HS-27A (cell line): ENCODE measurements around the gene HSD11B1L.
A peak's percentile ranks its signal among the peaks of the same experiment; 100 is the strongest.
"Not testable (repeated sequence)": the region's sequence is repeated elsewhere in the genome, so short reads cannot be mapped to it uniquely, and the experiment has no call there.

ENCODE experiments used
- DNase-seq: peaks from one replicate; pipeline ENCODE4 v3.0.0-alpha.2; 2012; ENCODE audit warnings: low read depth, missing footprints

HSD11B1L gene

GRCh38 chr19:5687360-5688198 is 6.8 kb downstream of the HSD11B1L start:
- no peak for DNase-seq

GRCh38 chr19:5688262-5688881 is 7.5 kb downstream of the HSD11B1L start:
- DNase-seq = not testable (repeated sequence)

- DNase-seq = peak; percentile 83
Observed at GRCh38 chr19:5690125-5690954, 9.5 kb downstream of the HSD11B1L start, which contains the start of gene RPL36. TSS of gene RPL36 (plus strand) at chr19:5690295. CDS start at chr19:5690508, 213 bp downstream.

- no peak for DNase-seq
Observed at GRCh38 chr19:5690955-5691821, 10.4 kb downstream of the HSD11B1L start.

- DNase-seq = no peak
Observed at GRCh38 chr19:5691822-5692722, 11.2 kb downstream of the HSD11B1L start.

- DNase-seq = no peak
Observed at GRCh38 chr19:5692723-5693194, 11.9 kb downstream of the HSD11B1L start.

- no peak for DNase-seq
Observed at GRCh38 chr19:5693195-5694166, 12.7 kb downstream of the HSD11B1L start.

GRCh38 chr19:5694167-5694955 is 13.5 kb downstream of the HSD11B1L start:
- no peak for DNase-seq

GRCh38 chr19:5694956-5695648 is 14.3 kb downstream of the HSD11B1L start:
- DNase-seq = no peak

GRCh38 chr19:5695649-5696195 is 14.9 kb downstream of the HSD11B1L start:
- no peak for DNase-seq

- DNase-seq = no peak
Observed at GRCh38 chr19:5696196-5697021, 15.6 kb downstream of the HSD11B1L start.

- no peak for DNase-seq
Observed at GRCh38 chr19:5697022-5697889, 16.4 kb downstream of the HSD11B1L start.

GRCh38 chr19:5697890-5698634 is 17.2 kb downstream of the HSD11B1L start:
- DNase-seq = no peak

- no peak for DNase-seq
Observed at GRCh38 chr19:5698635-5699422, 18.0 kb downstream of the HSD11B1L start.
